RKO (cell line): ENCODE results near the gene C12orf50.
"Not testable (repeated sequence)": the region's sequence is repeated elsewhere in the genome, so short reads cannot be mapped to it uniquely, and the experiment has no call there.

ENCODE experiments used
- DNase-seq: peaks from one replicate; pipeline ENCODE4 v3.0.0-alpha.2; 2016; ENCODE audit warnings: low spot score

The C12orf50 gene

GRCh38 chr12:88029093-88029665, at the start of gene C12orf50:
Gene C12orf50, minus strand, starts transcription at chr12:88029401. Its CDS starts 2,439 bp downstream, at chr12:88026962.
- no peak for DNase-seq

GRCh38 chr12:88067301-88067700, 38.1 kb upstream of the C12orf50 start:
- DNase-seq, result no peak

- no peak for DNase-seq
Measured at GRCh38 chr12:88063375-88063774, 34.2 kb upstream of the C12orf50 start.

- DNase-seq, result no peak
Measured at GRCh38 chr12:88062474-88062873, 33.3 kb upstream of the C12orf50 start.

- no peak for DNase-seq
Measured at GRCh38 chr12:88058719-88059077, 29.5 kb upstream of the C12orf50 start.

GRCh38 chr12:88057994-88058718, 29.0 kb upstream of the C12orf50 start:
- DNase-seq, result peak; percentile 7

- DNase-seq, result no peak
Measured at GRCh38 chr12:88056571-88056970, 27.4 kb upstream of the C12orf50 start.

- DNase-seq, result peak; percentile 77
Measured at GRCh38 chr12:88052686-88053085, 23.5 kb upstream of the C12orf50 start.

GRCh38 chr12:88044035-88044434, 14.8 kb upstream of the C12orf50 start:
- no peak for DNase-seq

- no peak for DNase-seq
Measured at GRCh38 chr12:88037770-88038169, 8.6 kb upstream of the C12orf50 start.

- DNase-seq, result peak; percentile 80
Measured at GRCh38 chr12:88036353-88036965, 7.3 kb upstream of the C12orf50 start.

GRCh38 chr12:88035907-88036289, 6.7 kb upstream of the C12orf50 start:
- DNase-seq, result peak; percentile 26

GRCh38 chr12:88035271-88035906, 6.2 kb upstream of the C12orf50 start:
- DNase-seq, result peak; percentile 90

- DNase-seq, result not testable (repeated sequence)
Measured at GRCh38 chr12:88031161-88031560, 2.0 kb upstream of the C12orf50 start.

GRCh38 chr12:88026196-88026595, 3.0 kb downstream of the C12orf50 start:
- no peak for DNase-seq

GRCh38 chr12:88017964-88018363, 11.2 kb downstream of the C12orf50 start:
- no peak for DNase-seq

GRCh38 chr12:88015825-88016224, 13.4 kb downstream of the C12orf50 start:
- no peak for DNase-seq

GRCh38 chr12:88011755-88012154, 17.4 kb downstream of the C12orf50 start:
- DNase-seq, result no peak

GRCh38 chr12:88006351-88006750, 22.9 kb downstream of the C12orf50 start:
- no peak for DNase-seq

GRCh38 chr12:88001327-88001726, 27.9 kb downstream of the C12orf50 start:
- DNase-seq, result no peak

- DNase-seq, result peak; percentile 84
Measured at GRCh38 chr12:87995581-87996178, 33.5 kb downstream of the C12orf50 start.

- DNase-seq, result no peak
Measured at GRCh38 chr12:87991483-87991882, 37.7 kb downstream of the C12orf50 start.

GRCh38 chr12:87988534-87988933, 40.7 kb downstream of the C12orf50 start:
- no peak for DNase-seq
